HEK293 (cell line): ENCODE data around the gene VAV2.
A peak's percentile ranks its signal among the peaks of the same experiment; 100 is the strongest.

Source experiments
- CTCF ChIA-PET: fragments of 350-600 bp; formaldehyde crosslinking; extraction: SDS; loops from one replicate; lab custom pipeline; 2021; ENCODE audit warnings: antibody characterized with exemption; lab: Yijun Ruan, JAX
- POLR2A ChIA-PET: fragments of 300-600 bp; formaldehyde crosslinking; extraction: SDS; loops from one replicate; lab custom pipeline; 2020; ENCODE audit warnings: antibody characterized with exemption, inconsistent platforms; lab: Yijun Ruan, JAX
- H3K27ac ChIP-seq: fragments of 200-500 bp; sonication (Bioruptor generic); 2 replicates; pipeline ENCODE4 v1.5.1; 2014; ENCODE audit warnings: low read depth, low read length, control low read depth, inconsistent platforms; ENCODE audit errors: extremely low read depth
- H3K36me3 ChIP-seq, 2 experiments: fragments of 200-500 bp in 1 of 2; sonication (Bioruptor generic) in 1 of 2; 1 replicate in 1 of 2; 2 replicates in 1 of 2; pipeline ENCODE4 v1.5.1; 2014 to 2017; ENCODE audit warnings: inconsistent platforms in 2 of 2, low read length in 2 of 2; ENCODE audit not compliant: control insufficient read depth in 2 of 2, insufficient read depth in 1 of 2
- H3K4me1 ChIP-seq: fragments of 200-500 bp; sonication (Bioruptor generic); 2 replicates; pipeline ENCODE4 v1.5.1; 2014; ENCODE audit warnings: mild to moderate bottlenecking, low read length, inconsistent platforms; ENCODE audit not compliant: control insufficient read depth, insufficient read depth
- H3K4me3 ChIP-seq: 2 replicates; pipeline ENCODE4 v1.5.1; 2011; ENCODE audit warnings: low read depth, mild to moderate bottlenecking, control low read depth, low read length, moderate library complexity
- H3K9me3 ChIP-seq: fragments of 200-500 bp; sonication (Bioruptor generic); 2 replicates; pipeline ENCODE4 v1.5.1; 2014; ENCODE audit warnings: low read depth, low read length, inconsistent platforms; ENCODE audit not compliant: control insufficient read depth, insufficient read depth
- FEZF1 ChIP-seq: fragments of 450-650 bp; formaldehyde crosslinking; IDR thresholded peaks from 2 replicates; pipeline ENCODE4 v1.5.1; 2016; ENCODE audit warnings: missing biosample characterization, missing genetic modification characterization
- GLI2 ChIP-seq: fragments of 450-650 bp; formaldehyde crosslinking; IDR thresholded peaks from 2 replicates; pipeline ENCODE4; 2017; ENCODE audit warnings: missing biosample characterization, missing genetic modification characterization, low read depth, borderline replicate concordance
- ZFP3 ChIP-seq: fragments of 450-650 bp; formaldehyde crosslinking; IDR thresholded peaks from 2 replicates; pipeline ENCODE4 v1.5.1; 2016; ENCODE audit warnings: low read depth, missing biosample characterization, missing genetic modification characterization
- ZNF311 ChIP-seq: fragments of 450-650 bp; formaldehyde crosslinking; IDR thresholded peaks from 2 replicates; pipeline ENCODE4 v1.5.1; 2017; ENCODE audit warnings: missing biosample characterization, missing genetic modification characterization, borderline replicate concordance
- ZNF514 ChIP-seq: fragments of 450-650 bp; formaldehyde crosslinking; IDR thresholded peaks from 2 replicates; pipeline ENCODE4 v1.5.1; 2016; ENCODE audit warnings: missing biosample characterization, missing genetic modification characterization
- ZNF621 ChIP-seq: fragments of 450-650 bp; formaldehyde crosslinking; IDR thresholded peaks from 2 replicates; pipeline ENCODE4 v1.5.1; 2017; ENCODE audit warnings: missing biosample characterization, missing genetic modification characterization
- ZNF664 ChIP-seq: fragments of 450-650 bp; formaldehyde crosslinking; IDR thresholded peaks from 2 replicates; pipeline ENCODE4 v1.5.1; 2016; ENCODE audit warnings: missing biosample characterization, missing genetic modification characterization
- ZNF670 ChIP-seq: fragments of 450-650 bp; formaldehyde crosslinking; IDR thresholded peaks from 2 replicates; pipeline ENCODE4 v1.5.1; 2016; ENCODE audit warnings: missing biosample characterization, missing genetic modification characterization, low read depth
- ZNF76 ChIP-seq: fragments of 450-650 bp; formaldehyde crosslinking; IDR thresholded peaks from 2 replicates; pipeline ENCODE4; 2016; ENCODE audit warnings: low read depth, missing biosample characterization, missing genetic modification characterization, borderline replicate concordance
- ZNF785 ChIP-seq: fragments of 450-650 bp; formaldehyde crosslinking; IDR thresholded peaks from 2 replicates; pipeline ENCODE4 v1.5.1; 2016; ENCODE audit warnings: missing biosample characterization, missing genetic modification characterization
- ZNF843 ChIP-seq: fragments of 450-650 bp; formaldehyde crosslinking; IDR thresholded peaks from 2 replicates; pipeline ENCODE4 v1.5.1; 2016; ENCODE audit warnings: missing biosample characterization, missing genetic modification characterization
- TF ChIP-seq, protein P1 (sequence below): fragments of 450-650 bp; formaldehyde crosslinking; IDR thresholded peaks from 2 replicates; pipeline ENCODE4 v1.5.1; 2016; ENCODE audit warnings: missing biosample characterization, missing genetic modification characterization
- TF ChIP-seq, protein P2 (sequence below): fragments of 450-650 bp; formaldehyde crosslinking; IDR thresholded peaks from 2 replicates; pipeline ENCODE4 v1.5.1; 2016; ENCODE audit warnings: missing biosample characterization, missing genetic modification characterization, low read depth
- TF ChIP-seq, protein P3 (sequence below): fragments of 450-650 bp; formaldehyde crosslinking; IDR thresholded peaks from 2 replicates; pipeline ENCODE4 v1.5.1; 2016; ENCODE audit warnings: missing biosample characterization, missing genetic modification characterization, borderline replicate concordance

Gene VAV2

GRCh38 chr9:134024828-134025605, 32.9 kb upstream of the VAV2 start, which contains the start of gene BRD3OS (continued):
- no peak for TF ChIP-seq ZFP3 (tag by site-specific recombination)
- TF ChIP-seq, protein P1, sequence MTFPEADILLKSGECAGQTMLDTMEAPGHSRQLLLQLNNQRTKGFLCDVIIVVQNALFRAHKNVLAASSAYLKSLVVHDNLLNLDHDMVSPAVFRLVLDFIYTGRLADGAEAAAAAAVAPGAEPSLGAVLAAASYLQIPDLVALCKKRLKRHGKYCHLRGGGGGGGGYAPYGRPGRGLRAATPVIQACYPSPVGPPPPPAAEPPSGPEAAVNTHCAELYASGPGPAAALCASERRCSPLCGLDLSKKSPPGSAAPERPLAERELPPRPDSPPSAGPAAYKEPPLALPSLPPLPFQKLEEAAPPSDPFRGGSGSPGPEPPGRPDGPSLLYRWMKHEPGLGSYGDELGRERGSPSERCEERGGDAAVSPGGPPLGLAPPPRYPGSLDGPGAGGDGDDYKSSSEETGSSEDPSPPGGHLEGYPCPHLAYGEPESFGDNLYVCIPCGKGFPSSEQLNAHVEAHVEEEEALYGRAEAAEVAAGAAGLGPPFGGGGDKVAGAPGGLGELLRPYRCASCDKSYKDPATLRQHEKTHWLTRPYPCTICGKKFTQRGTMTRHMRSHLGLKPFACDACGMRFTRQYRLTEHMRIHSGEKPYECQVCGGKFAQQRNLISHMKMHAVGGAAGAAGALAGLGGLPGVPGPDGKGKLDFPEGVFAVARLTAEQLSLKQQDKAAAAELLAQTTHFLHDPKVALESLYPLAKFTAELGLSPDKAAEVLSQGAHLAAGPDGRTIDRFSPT (tag by site-specific recombination) = no peak
- no peak for TF ChIP-seq ZNF621 (tag by site-specific recombination)
- TF ChIP-seq, protein P2, sequence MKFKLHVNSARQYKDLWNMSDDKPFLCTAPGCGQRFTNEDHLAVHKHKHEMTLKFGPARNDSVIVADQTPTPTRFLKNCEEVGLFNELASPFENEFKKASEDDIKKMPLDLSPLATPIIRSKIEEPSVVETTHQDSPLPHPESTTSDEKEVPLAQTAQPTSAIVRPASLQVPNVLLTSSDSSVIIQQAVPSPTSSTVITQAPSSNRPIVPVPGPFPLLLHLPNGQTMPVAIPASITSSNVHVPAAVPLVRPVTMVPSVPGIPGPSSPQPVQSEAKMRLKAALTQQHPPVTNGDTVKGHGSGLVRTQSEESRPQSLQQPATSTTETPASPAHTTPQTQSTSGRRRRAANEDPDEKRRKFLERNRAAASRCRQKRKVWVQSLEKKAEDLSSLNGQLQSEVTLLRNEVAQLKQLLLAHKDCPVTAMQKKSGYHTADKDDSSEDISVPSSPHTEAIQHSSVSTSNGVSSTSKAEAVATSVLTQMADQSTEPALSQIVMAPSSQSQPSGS (tag by site-specific recombination) = no peak
- TF ChIP-seq ZNF785 (tag by site-specific recombination) = 0 out of 2 replicates have a peak, but pooled peaks have one; percentile 16
- no peak for TF ChIP-seq ZNF76 (tag by site-specific recombination)
- TF ChIP-seq, protein P3, sequence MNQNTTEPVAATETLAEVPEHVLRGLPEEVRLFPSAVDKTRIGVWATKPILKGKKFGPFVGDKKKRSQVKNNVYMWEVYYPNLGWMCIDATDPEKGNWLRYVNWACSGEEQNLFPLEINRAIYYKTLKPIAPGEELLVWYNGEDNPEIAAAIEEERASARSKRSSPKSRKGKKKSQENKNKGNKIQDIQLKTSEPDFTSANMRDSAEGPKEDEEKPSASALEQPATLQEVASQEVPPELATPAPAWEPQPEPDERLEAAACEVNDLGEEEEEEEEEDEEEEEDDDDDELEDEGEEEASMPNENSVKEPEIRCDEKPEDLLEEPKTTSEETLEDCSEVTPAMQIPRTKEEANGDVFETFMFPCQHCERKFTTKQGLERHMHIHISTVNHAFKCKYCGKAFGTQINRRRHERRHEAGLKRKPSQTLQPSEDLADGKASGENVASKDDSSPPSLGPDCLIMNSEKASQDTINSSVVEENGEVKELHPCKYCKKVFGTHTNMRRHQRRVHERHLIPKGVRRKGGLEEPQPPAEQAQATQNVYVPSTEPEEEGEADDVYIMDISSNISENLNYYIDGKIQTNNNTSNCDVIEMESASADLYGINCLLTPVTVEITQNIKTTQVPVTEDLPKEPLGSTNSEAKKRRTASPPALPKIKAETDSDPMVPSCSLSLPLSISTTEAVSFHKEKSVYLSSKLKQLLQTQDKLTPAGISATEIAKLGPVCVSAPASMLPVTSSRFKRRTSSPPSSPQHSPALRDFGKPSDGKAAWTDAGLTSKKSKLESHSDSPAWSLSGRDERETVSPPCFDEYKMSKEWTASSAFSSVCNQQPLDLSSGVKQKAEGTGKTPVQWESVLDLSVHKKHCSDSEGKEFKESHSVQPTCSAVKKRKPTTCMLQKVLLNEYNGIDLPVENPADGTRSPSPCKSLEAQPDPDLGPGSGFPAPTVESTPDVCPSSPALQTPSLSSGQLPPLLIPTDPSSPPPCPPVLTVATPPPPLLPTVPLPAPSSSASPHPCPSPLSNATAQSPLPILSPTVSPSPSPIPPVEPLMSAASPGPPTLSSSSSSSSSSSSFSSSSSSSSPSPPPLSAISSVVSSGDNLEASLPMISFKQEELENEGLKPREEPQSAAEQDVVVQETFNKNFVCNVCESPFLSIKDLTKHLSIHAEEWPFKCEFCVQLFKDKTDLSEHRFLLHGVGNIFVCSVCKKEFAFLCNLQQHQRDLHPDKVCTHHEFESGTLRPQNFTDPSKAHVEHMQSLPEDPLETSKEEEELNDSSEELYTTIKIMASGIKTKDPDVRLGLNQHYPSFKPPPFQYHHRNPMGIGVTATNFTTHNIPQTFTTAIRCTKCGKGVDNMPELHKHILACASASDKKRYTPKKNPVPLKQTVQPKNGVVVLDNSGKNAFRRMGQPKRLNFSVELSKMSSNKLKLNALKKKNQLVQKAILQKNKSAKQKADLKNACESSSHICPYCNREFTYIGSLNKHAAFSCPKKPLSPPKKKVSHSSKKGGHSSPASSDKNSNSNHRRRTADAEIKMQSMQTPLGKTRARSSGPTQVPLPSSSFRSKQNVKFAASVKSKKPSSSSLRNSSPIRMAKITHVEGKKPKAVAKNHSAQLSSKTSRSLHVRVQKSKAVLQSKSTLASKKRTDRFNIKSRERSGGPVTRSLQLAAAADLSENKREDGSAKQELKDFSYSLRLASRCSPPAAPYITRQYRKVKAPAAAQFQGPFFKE = no peak
- TF ChIP-seq ZNF670 (tag by site-specific recombination) = no peak

- CTCF ChIA-PET = interaction anchor here (1.1 to 7.5 kb wide), 3 partner anchors 30 to 243 kb away, joined by 3 to 51 read pairs (median 6); no protein-coding TSS in a partner anchor
- POLR2A ChIA-PET = interaction anchor here (0.5 to 1.9 kb wide), 7 partner anchors 10 to 986 kb away, joined by 3 to 14 read pairs (median 6); partner anchors contain the start of genes RNU6ATAC and WDR5
- H3K9me3 ChIP-seq = no peaks in the 10 kb centered on the region
- no peak overlapping the region for H3K4me3 ChIP-seq
- H3K36me3 ChIP-seq = peaks cover 0 to 26% of the 10 kb centered on the region in 2 experiments; a peak in 1 of 3 replicates
- 0 out of 2 replicates have a peak, but pooled peaks cover 2% of the 10 kb centered on the region for H3K4me1 ChIP-seq
- no peak overlapping the region for H3K27ac ChIP-seq
- TF ChIP-seq ZNF664 (tag by site-specific recombination) = peak; percentile 13; the same call in 1 of the 2 replicates
- TF ChIP-seq ZNF311 (tag by site-specific recombination) = no peak
- TF ChIP-seq ZNF76 (tag by site-specific recombination) = no peak
Observed at GRCh38 chr9:134024214-134024792, 32.2 kb upstream of the VAV2 start.

GRCh38 chr9:134014946-134015345, 22.8 kb upstream of the VAV2 start:
- H3K4me3 ChIP-seq = no peak overlapping the region
- ChIA-PET POLR2A (no interaction called here), CTCF (interaction anchor here (0.7 to 1.2 kb wide), 4 partner anchors 20 to 237 kb away, joined by 3 to 5 read pairs (median 3); no protein-coding TSS in a partner anchor)
- no peaks in the 10 kb centered on the region for H3K4me1 ChIP-seq
- no peak overlapping the region for H3K27ac ChIP-seq
- no peaks in the 10 kb centered on the region for H3K9me3 ChIP-seq
- TF ChIP-seq GLI2 (no peak), ZNF843 (tag by site-specific recombination) (no peak), ZNF514 (no peak), ZNF311 (tag by site-specific recombination) (no peak), FEZF1 (no peak)
- TF ChIP-seq, protein P1 (tag by site-specific recombination) = no peak
- H3K36me3 ChIP-seq = no peaks in the 10 kb centered on the region
